PFSK-1 (cell line): ENCODE measurements around the gene PDE8B.

Source experiments
- POLR2AphosphoS5 ChIP-seq: IDR thresholded peaks from 2 replicates; pipeline ENCODE4 v1.6.1; 2012; ENCODE audit warnings: low read depth, mild to moderate bottlenecking, control low read depth, low read length, moderate library complexity
- TF ChIP-seq, protein P1 (sequence below), 2 experiments: IDR thresholded peaks; 2 replicates each; pipeline versions ENCODE4 v1.6.1 to v1.8.0; 2011 to 2012; ENCODE audit warnings: low read depth in 2 of 2, low read length in 2 of 2, control low read depth in 1 of 2, inconsistent platforms in 1 of 2, mild to moderate bottlenecking in 1 of 2, moderate library complexity in 1 of 2; ENCODE audit not compliant: insufficient read depth in 1 of 2

DNA sequence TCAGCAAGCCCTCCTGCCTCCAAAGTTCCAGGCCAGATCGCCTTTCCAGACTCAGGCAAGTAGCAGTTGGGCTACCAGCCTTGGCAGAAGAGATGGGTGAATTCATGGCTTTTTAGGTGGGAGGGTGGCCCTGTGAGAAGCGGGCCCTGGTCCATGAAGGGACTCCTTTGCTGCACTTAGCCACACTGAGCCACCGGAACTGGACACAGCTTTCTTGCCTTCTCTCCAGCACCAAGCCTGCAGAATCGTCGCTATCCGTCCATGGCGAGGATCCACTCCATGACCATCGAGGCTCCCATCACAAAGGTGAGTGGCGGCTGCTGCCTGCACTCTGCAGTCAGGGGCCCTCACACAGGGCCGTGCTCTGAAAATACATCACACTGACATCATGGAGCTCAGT lies 196.7 kb downstream of the PDE8B start:
- no peak for TF ChIP-seq POLR2AphosphoS5
- TF ChIP-seq, protein P1, sequence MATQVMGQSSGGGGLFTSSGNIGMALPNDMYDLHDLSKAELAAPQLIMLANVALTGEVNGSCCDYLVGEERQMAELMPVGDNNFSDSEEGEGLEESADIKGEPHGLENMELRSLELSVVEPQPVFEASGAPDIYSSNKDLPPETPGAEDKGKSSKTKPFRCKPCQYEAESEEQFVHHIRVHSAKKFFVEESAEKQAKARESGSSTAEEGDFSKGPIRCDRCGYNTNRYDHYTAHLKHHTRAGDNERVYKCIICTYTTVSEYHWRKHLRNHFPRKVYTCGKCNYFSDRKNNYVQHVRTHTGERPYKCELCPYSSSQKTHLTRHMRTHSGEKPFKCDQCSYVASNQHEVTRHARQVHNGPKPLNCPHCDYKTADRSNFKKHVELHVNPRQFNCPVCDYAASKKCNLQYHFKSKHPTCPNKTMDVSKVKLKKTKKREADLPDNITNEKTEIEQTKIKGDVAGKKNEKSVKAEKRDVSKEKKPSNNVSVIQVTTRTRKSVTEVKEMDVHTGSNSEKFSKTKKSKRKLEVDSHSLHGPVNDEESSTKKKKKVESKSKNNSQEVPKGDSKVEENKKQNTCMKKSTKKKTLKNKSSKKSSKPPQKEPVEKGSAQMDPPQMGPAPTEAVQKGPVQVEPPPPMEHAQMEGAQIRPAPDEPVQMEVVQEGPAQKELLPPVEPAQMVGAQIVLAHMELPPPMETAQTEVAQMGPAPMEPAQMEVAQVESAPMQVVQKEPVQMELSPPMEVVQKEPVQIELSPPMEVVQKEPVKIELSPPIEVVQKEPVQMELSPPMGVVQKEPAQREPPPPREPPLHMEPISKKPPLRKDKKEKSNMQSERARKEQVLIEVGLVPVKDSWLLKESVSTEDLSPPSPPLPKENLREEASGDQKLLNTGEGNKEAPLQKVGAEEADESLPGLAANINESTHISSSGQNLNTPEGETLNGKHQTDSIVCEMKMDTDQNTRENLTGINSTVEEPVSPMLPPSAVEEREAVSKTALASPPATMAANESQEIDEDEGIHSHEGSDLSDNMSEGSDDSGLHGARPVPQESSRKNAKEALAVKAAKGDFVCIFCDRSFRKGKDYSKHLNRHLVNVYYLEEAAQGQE (IDR thresholded peaks at IDR 0.05; ENCODE audit: insufficient read depth in 1 of 2, low read depth in 2 of 2, low read length in 2 of 2) = no peak
